Stimulated activated CD4-positive, alpha-beta T cell treated with anti-CD3 and anti-CD28 coated beads, Interleukin-1b, Interleukin-23, amount 100 ng/mL, for 4 hours (primary cell): Measurements from ENCODE around the gene GAS2.
"Not testable (repeated sequence)": the region's sequence is repeated elsewhere in the genome, so short reads cannot be mapped to it uniquely, and the experiment has no call there.

ENCODE experiments used
- DNase-seq, 2 donors: peaks; one replicate each; pipeline ENCODE4 v3.0.0-alpha.2; 2020; ENCODE audit warnings: low read depth in 2 of 2

GAS2 gene

DNA sequence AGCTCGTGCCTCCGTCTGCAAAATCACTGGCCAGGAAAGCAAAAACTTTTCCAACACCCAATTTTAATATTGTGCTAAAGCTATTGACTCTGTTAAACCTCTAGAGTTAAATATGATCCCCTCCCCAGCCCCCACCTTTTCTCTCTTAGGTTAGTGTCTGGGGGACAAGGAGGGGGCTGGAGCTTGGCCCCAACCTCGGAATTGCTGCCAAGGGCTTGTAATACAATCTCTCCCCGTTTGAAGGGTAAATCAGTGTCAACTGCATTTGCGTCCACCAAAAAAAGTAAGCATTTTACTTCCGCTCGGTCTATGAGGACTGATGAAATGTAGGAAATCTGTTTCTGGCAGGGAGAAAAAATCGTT lies at the start of gene GAS2:
Gene GAS2 (plus strand): TSS at position 287 of the 363 bp plus-strand sequence. CDS start 8,259 bp downstream, outside the sequence.
- no peak for DNase-seq

DNA sequence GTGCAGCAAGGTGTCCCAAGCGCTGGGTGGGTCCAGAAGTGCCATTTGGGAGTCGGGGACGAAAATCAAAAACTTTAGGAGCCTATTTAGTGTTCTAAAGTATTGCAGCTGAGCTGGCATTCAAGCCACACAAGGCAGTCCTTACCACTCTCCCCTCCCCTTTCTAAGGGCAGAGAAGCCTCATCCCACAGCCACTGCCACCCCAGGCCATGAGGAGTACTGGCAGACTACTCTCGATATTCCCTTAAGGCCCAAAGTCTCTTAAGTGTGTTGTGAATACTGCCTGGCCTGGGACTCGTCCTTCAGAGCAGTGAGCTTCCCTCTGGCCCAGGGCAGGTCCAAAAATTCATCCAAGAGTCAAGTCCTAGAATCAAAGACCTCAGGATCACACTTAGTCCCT lies 48.5 kb upstream of the GAS2 start:
- no peak for DNase-seq

DNA sequence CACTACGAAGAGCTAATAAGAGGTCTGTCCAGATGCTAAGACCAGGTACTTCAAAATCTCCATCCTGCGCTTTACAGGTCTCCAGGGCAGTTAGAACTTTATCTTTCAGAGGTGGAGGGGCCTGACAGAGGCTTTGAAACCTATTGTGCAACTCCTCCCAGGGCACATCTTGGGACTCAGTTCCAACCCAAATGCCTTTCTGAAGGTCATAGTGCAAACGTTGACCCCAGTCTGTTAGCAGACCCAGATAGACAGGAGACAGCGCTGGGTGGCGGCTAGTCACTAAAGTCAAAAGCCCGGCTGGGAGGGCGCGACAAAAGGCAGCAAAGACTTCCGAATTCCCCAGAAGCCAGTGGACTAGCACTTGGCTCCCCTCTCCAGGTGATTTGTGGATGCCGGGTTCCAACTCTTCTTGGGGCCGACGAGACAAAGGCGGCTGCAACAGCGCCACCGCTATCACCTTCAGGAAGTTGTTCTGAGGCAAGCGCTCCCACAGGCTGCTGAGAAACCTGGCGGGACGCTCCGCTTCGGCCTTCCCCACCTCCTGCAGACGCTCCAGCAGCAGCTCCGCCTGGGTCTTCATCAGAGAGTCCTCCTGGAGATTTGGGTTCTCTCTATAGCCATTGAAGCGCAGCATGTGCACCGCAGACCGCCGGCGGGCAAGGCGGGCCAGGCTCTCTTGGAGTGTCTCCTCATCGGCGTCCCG lies 41.5 kb upstream of the GAS2 start:
- peak; percentile 37 to 47 for DNase-seq

DNA sequence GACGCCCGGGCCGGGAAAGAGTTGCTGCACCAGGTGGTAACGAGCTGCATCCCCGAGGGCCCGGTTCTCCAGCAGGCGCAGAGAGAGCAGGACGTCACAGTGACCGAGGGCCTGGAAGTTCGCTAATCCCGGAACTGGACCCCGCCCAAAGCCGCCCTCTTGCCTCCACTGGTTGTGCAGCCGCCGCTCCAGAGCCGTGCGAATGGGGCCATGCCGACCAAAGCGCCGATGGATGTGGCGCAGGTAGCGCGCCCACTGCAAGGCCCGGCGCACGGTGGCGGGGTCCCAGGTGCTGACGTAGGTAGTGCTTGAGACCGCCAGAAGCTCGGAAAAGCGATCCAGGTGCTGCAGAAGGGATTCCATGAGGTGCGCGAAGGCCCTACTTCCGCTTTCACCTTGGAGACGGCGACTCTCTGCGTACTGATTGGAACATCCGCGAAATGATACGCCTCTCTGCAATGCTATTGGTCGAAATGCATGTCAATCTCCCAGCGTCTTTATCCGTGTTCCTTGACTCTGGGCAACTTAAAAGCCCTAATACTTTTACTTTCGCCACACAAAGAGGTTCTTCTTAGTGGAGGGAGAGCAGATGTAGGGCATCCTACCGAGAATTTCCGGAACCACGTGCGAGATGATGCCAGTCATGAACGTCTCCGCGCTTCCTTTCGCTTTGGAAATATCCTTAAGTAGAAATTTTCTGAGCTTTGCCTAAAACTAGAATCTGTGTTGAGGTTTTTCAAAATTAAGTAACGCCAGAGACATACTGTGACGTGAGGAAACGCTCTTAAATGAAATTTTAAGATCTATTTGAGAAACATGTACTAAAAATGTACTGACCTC lies 40.7 kb upstream of the GAS2 start, which contains the start of gene FANCF:
Gene FANCF (minus strand): TSS at position 376 of the 840 bp plus-strand sequence. CDS start 13 bp downstream, at position 363.
- DNase-seq: peak; percentile 72 to 97

DNA sequence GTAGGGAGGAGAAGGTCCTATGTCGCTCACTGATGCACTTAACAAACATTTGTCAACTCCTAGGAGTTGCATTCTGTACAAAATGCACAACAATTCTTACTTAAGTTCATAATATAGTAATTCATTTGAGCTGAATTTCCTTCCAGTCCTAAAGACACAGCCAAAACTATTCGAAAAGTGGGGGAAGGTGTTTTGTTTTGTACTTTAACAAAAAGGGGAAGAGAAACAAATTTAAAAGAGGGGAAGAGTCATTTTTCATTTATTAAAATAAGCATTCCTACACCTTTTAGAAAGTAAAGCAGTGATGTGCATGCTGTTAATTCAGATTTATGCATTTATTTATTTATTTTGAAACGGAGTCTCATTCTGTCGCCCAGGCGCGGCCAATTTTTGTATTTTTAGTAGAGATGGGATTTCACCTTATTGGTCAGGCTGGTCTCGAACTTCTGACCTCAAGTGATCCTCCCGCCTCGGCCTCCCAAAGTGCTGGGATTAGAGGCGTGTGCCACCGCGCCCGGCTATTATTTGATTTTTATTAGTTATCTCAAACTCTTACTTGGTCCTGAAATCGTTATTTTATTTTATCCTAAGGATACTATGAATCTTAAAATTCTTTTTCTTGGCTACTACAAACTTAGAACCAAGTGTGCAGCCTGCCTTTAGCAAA lies 39.7 kb upstream of the GAS2 start:
- no peak for DNase-seq

DNA sequence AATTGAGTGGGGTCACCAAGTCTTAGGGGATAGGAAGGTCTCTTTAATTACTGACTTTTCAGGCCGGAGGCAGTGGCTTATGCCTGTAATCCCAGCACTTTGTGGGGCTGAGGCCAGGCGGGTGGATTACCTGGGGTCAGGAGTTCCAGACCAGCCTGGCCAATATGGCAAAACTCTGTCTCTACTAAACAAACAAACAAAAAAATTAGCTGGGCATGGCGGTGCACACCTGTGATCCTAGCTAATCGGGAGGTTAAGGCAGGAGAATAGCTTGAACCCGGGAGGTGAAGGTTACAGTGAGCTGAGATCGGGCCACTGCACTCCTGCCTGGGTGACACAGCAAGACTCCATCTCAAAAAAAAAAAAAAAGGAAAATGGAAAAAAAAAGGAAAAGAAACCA lies 39.0 kb upstream of the GAS2 start:
- DNase-seq: no peak

DNA sequence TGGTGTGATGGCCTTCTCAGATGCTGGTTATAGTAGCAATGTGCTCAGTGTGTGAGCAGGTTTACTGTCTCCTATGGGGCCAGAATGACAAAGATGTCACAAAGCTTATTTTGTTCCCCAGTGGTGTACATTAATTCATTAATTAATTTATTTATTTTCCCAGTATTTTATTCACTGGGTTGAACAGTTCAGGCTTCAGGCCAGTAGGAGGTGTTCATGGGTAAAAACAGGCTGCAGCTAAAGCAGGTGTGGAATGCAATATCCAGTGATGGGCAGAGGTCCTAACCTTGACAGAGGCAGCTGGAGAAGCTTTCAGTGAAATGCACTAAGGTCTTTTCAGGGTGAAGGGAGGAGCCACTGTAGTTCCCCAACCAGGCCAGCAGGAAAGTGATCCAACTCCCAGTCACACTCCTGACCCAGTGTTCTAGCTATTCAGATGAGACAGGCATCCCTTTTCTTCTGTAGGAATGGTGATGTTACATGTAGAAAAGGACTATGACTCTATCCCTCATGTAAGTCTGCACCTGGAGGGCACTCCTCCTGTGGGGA lies 33.0 kb upstream of the GAS2 start:
- DNase-seq: no peak

DNA sequence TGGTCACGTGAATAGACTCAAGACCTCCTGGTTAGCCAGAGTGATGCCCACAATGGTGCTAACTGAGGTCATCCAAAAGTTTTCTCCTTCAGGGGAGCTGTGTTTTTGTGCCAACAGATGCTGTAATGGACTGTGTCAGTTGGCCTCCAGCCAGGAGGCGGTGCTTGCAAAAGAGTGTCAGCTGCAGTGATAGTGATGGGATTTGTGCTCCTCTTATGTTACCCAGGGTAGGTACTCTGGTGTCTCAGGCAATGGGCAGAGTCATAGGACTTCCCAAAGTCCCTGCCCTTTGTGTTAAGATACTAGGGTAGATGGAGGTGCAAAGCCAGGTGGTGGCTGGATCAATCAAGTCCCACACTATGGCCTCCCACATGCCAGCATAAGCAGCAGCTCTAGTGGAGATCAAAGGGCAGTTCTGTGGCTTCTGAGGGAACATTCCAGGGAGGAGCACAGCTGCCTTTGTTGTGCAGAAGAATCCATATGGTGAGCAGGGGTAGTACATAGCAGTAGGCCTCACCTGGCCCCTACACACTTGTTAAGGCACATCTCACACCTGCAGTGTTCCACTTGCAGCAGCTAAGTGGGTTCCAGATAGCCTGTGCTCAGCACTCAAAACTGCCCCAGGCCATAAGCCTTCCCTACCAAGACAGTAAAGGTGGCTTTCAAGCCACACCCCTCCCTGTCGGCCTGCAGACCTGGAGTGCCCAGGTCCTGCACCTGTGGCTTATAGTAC lies 31.3 kb upstream of the GAS2 start:
- no peak for DNase-seq

DNA sequence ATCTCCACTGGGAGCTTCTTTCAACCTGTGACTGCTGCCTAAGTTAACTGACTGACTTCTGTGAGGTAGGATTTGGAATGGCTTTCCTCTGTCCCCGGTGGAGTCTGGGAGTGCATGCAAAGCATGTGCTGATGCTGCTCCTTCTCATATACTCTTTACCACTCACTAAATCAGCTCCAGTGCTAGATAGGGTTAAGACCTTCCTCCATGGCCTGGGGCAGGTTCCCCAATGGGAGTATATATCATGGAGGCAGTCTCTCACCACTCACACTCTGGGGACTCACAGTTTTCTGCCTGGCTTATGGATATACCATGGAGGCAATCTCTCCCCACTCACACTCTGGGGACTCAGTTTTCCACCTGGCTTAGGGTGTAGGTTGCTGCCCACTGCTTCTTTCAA lies 30.7 kb upstream of the GAS2 start:
- DNase-seq: no peak

DNA sequence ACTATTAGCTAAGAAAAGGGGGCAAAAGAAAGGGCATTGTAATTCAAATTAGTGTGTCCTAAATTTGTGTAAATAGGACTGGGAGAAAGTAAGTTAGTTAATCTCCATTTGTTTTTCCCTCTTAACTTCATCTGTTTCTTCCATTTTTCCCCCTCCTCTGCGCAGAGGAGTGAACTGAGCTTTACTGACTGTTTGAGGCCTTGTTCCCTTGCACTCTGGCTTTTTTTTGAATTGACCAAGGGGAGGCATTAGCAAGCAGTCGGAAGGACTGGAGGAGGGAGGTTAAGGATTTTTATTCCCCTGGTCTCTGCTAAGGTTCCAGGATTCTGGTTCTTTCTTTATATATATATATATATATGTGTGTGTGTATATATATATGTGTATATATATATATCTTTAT lies 25.5 kb upstream of the GAS2 start:
- DNase-seq: no peak

DNA sequence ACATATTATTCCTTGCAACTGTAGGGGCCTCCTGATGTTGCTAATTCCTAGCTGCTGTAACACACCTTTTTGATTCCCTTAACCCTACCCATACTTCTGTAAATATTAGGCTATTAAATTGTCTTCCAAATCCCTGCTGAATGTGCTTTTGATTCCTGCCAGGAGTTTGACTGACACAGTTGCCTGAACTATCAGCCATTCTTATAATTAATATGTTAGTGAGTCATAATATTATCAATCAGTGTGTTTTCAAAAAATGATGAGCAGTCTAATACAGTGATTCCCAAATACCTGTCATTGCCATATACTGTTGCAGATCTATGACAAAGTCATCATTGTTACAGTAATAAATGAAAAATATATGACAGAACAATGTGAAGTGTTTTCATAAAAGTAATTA lies 24.9 kb upstream of the GAS2 start:
- no peak for DNase-seq

DNA sequence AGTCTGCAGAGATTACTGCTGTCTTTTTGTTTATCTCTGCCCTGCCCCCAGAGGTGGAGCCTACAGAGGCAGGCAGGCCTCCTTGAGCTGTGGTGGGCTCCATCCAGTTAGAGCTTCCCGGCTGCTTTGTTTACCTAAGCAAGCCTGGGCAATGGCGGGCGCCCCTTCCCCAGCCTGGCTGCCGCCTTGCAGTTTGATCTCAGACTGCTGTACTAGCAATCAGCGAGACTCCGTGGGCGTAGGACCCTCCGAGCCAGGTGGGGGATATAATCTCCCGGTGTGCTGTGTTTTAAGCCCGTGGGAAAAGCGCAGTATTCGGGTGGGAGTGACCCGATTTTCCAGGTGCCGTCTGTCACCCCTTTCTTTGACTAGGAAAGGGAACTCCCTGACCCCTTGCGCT lies 14.1 kb upstream of the GAS2 start:
- not testable (repeated sequence) for DNase-seq

DNA sequence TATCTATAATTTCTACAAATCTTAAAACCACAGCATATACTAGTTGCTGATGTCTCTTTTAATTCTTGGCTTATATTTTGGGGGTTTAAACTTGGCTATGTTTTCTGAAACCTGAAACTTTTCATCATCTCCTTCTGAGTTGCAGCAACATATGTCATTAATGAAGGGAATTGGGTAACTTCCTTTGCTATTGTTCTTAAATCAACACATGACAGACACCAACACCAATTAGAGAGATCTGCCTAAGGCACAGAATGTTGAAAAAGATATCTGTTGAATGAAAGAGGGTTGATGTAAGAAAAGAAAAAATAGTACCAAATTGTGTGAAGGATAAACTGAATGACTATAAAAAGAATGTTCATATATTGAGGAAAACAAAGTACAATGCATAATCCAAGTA lies 10.3 kb upstream of the GAS2 start:
- DNase-seq: no peak

DNA sequence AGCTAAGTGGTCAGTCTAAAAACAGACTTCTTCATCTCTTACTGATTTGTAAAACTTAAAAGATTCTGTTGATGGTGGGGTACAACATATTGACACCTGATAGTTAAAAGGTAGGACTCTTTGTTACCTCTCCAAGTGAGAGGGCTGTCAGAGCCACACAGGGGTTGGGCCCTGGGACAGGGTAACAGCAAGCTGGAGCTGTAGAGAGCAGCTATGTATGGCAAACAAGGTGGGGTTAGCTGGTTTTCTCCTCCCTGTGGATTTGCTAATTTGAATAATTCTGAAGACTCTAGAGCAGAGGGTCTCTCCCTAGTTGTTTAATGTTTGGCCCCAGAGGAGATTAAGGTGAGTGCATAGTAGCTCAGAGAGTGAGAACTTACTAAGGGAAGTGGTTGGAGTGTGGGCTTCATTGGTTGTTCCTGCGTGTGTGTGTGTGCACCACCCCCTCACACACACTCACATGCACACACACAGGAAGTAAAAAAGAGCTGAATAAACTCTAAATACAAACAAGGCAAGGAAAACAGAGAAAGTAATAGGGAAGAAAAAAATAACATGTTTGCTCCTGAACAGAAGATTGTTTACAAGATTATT lies 9.2 kb upstream of the GAS2 start:
- DNase-seq: no peak

DNA sequence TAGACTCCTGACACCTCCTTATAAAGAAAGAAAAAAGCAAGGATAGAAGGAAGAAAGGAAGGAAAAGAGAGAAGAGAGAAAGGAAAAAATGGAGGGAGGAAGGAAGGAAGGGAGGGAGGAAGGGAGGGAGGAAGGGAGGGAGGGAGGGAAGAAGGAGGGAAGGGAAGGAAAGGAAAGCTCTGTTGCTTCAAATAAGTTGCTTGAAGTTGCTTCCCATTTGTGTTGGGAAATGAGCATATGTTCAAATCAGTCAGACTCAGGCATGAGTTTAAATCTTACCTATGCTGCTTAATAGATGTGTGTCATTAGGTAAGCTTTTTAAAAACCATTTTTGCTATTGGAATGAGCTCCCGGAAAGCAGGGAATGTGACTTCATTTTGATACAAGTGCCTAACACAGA lies 6.6 kb upstream of the GAS2 start:
- DNase-seq: no peak

DNA sequence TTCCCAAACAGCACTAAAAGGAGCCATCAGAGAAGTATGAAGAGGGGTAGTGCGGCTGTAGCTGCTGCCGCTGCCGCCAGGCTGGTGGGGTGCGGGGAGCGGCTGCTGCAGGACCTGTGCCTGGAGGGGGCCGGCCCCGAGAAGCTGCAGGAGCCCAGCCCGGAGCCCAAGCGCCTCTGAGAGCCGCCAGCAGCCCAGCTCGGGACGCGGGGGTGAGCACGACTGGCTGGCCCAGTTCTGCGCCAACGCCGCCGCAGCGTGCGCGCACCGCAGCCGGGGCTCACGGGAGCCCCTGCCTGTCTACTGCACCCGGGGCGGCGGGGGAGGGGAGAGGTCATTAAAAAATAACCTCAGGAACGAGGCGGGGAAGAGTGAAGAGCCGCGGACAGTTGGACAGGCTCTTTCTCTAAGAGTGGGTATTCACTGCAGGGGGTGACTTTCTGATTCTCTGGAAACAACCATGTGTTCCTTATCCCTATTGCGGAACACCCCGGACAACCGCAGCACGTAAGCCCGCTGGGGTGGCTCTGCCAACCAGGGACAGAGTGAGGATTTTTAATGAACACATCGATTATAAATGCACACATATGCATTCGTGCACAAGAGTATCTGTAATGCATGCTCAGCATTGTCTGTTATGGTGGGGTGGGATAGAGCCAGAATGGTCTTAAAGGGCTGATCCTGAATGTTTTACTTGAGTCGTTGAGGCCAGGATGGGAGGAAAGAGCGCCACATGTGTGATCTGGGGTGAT lies 453 bp downstream of the GAS2 start:
- no peak for DNase-seq

DNA sequence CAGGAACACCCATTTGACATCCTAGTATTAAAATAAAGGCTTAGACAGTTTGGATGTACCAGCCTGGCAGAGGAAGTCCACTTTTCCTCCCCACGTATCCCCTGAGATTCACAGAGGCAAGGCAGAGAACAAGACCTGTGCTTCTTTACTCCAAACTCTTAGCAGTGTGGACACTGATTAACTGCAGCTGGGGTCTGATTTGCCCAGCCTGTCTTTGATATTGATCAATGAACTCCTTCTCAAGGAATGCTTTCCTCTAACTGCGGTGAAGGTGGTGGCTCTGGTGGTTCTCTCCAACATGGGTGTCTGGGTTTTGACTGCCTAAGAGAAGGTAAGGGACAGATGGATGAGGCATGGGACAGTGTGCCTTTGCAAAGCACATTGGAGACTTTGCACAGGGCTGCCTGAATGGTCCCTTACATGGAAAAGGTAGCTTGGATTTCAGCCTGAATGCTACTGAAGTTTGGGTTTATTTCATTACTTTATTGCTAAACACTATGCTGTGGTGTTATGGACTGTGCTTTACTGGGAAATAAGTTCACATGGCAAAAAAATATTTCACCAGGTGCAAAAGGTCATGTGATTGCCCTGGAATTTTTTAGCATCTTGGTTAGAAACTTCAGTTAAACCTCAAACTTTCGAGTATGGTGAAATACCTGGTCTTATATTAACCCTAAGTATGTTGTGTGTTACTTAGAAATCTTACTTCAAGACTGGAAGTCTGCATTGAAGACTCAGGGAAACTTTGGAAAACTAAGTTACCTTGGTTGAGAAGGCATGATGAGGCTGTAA lies 1.8 kb downstream of the GAS2 start:
- DNase-seq: no peak

DNA sequence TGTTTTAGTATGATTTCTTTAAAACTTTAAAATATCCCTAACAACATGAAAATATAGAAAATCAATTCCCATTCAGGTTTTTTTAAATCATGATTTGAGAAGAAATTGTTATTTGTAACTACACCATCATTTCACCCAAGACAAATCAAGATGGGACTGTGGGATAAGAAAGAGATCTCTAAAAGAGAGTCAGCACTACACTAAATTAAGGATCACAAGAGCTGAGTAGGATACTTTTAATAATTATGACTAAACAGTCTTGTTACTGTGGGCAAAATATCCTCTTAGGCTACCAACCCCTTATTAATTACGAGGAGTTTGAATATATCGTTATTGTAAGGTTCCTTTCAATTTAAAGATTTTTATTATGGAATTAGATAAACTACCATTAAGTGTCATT lies 3.0 kb downstream of the GAS2 start:
- DNase-seq: no peak

DNA sequence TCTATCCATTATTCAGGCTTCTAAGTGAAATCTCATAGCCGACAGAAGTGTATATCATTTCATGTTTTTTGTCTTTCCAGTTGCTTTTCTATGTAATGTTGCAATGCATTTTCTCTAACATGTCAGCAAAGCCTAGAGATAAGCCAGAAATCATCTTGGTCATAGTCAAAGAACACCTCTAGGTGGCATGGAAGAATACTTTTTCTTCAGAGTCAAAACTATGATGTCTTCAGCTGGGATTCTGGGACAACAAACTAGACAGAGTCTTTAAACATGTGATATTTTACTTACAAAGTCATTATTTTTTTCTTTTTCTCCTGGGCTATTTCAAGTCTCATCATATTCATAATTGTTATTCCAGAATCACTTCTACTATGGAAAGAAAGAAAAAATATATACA lies 4.4 kb downstream of the GAS2 start:
- DNase-seq: no peak

DNA sequence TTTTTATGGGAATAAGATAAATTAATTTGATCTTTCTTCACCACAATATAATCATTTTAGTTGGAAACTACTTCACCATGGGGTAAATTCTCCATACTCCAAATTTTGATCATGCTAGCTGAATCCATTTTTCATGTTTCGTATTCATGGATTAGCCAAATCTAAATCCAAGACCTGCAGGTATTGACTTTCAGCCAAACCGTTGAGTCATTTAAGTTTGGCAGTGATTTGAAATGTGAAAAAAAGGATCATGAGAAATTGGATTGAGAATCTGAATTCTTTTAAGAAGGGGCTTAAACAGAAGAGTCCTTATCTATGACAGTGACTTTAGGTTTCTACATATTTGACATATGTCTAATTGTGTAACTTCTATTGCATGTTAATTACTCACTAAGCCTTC lies 5.3 kb downstream of the GAS2 start:
- no peak for DNase-seq
